ENCODE results near the gene XCR1.

- no peak for TF ChIP-seq CTCF (conservative IDR thresholded peaks at IDR 0.05)
- no peak for TF ChIP-seq ZFX (IDR thresholded peaks at IDR 0.05)
Observed at GRCh38 chr3:45980229-45980813, 47.0 kb downstream of the XCR1 start.

Data from C4-2B (cell line).